HG03571 (cell line): ENCODE measurements around the gene CA12.

Experiments used
- ATAC-seq: cut with Tn5 transposase; IDR thresholded peaks from one replicate; pipeline ENCODE4 v1.9.1; 2021; ENCODE audit not compliant: unreplicated experiment

The CA12 gene

GRCh38 chr15:63402498-63403253 is 21.0 kb upstream of the CA12 start:
- ATAC-seq: no peak

DNA sequence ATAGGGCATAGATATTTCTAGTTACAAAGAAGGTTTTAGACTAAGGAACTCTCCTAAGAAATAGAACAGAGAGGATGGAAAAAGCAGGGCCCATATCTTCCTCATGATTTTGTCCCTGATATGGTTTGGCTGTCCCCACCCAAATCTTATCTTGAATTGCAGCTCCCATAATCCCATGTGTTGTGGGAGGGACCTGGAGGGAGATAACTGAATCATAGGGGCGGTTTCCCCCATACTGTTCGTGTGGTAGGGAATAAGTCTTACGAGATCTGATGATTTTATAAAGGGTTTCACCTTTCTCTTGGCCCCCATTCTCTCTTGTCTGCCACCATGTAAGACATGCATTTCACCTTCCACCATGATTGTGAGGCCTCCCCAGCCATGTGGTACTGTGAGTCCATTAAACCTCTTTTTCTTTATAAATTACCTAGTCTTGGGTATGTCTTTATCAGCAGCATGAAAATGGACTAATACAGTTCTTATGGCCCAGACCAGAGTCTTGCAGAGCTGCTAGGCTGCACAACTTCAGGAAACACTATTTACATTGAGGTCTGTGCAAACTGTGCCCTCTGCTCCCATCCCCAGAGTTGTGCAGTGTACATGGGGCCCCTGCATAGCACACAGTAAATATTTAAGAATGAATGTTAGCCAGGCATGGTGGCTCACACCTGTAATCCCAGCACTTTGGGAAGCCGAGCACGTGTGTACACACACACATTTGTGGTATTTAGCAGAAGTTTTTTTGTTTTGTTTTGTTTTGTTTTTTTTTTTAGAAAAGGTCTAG is 20.3 kb upstream of the CA12 start:
- ATAC-seq: no peak

GRCh38 chr15:63401078-63401477 is 19.4 kb upstream of the CA12 start:
- no peak for ATAC-seq

DNA sequence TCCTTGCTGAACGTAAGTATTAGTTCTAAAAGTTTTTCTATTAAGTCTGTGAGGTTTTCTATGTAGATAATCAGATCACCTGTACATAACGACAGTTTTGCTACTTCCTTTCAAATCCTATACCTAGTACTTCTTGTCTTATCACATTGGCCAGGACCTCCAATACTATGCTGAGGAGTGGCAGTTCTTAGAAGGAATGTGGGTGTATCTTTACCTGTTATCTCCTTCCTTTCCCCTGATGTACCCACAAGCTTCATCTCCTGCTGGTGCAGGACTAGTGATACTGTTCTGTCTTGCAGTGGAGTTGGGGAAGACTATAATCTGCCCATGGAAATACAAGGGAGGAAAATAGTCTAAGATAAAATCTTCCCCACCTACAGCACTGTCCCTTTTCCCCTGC is 16.8 kb upstream of the CA12 start:
- no peak for ATAC-seq

GRCh38 chr15:63396152-63396928 is 14.7 kb upstream of the CA12 start:
- no peak for ATAC-seq

DNA sequence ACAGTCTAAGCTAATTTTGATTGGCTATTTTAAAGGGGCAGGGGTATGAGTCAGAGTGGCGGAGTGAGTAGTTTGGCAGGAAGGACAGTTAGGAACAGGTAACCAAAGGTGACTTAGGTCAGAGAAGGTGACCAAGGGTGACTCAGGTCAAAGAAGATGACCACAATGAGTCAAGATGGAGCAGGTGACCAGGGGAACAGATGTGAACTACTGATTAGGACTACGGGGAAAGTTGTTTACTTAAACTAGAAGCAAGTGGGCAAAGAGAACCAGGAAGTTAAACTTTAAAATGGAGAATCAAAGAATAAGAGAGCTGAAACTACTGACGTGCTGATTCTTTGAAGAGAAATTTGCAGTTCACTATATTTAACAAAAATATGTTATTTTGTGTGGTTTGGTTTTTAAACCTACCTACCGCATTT is 14.1 kb upstream of the CA12 start:
- ATAC-seq: no peak

DNA sequence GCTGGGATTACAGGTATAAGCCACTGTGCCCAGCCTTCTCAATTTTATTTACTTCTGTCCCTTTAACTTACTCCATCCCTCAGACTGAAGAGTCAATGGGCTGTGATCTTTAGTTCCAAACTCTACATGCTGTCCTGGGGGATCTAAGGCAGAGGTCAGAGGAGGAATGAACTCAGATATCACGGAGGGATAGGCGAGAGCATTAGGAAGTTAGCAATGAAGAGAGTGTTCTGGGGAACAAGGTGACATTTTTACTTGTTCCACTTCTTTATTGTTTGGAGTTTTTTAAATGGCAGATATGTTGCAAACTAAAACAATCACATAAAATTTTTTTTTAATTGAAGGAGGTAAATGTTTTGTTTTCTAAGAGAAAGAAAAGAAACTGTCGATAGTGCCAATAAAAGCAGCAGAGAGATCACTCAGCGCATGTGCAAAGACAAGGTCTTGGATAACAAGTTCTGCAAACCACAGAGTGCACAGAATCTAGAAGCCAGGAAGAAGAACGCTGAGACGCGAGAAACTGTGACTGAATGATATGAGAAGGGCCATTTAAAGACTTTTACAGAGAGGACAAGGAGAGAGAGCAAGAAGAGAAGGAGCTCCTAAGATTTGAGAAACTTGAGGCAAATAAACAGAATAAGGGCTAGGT is 10.8 kb upstream of the CA12 start:
- ATAC-seq: no peak

- no peak for ATAC-seq
These were observed 10.2 kb upstream of the CA12 start for GRCh38 chr15:63391669-63392360.

- ATAC-seq: no peak
These were observed 9.0 kb upstream of the CA12 start for GRCh38 chr15:63390689-63391088.

DNA sequence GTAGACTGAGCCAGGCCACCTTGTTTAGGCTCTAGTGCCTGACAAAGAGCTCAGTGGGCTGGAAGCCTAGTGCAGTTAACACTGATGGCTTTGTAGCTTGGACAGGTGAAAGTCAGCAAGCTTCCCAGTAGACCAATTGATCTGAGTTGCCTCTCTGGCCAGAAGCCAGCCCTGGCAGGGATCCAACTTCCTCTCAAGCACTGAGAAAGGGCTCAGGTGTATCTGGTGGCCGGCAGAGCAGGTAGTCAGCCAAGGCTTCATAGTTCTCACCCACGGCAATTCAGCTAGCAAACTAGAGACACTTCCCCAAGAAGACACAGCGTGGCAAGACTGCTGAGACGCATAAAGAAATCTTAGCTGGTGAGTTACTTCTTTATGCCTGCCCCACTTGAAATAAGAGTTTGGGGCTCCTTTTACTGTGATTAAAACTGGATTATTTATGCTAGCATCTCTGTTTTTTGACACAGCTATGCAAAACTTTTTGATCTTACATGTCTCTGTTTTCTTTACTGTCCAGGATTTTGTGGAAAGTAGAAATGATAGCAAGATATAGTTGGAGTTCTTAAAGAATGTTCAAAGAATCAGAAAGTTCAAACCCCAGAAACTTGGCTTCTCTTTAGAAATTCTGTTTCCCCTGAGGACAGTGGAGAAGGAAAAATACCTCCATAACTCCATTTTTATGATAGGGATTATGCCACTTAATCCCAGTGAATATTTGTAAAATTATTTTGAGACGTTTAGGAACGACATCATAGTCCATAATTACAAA is 8.4 kb upstream of the CA12 start:
- ATAC-seq: no peak

GRCh38 chr15:63388511-63388910 is 6.9 kb upstream of the CA12 start:
- no peak for ATAC-seq

DNA sequence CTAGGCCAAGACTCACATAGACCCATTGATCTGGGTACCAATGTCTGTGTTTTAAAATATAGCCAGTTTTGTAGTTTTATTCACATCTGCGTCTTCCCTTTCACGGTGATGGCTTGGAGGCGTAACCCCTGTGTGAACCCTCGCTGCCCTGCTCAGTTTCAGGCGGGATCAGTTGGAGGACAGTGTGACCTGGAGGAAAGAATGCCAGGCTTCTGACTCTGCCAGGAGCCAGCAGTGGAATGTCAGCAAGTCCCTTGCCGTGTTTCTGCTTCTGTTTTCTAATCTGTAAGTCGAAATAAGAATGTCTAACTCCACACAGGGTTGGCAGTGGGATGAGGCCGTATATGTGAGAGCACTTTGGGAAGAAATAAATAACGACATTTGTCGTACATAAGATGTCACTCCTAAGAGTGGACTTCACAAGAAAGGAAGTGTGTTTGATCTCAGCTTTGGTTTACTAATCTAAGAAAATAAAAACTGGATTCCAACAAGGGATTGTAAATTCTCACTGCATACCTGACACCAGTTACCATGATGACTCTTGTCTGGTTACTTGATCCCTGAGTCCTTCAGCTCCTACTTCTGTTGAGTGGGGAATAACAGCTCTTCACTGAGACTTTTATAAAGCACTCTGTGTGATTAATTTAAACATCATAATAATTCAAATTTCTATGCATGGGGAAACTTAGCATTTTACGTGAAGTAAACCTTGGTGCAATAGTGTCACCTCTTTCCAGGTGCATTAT is 6.3 kb upstream of the CA12 start:
- no peak for ATAC-seq

DNA sequence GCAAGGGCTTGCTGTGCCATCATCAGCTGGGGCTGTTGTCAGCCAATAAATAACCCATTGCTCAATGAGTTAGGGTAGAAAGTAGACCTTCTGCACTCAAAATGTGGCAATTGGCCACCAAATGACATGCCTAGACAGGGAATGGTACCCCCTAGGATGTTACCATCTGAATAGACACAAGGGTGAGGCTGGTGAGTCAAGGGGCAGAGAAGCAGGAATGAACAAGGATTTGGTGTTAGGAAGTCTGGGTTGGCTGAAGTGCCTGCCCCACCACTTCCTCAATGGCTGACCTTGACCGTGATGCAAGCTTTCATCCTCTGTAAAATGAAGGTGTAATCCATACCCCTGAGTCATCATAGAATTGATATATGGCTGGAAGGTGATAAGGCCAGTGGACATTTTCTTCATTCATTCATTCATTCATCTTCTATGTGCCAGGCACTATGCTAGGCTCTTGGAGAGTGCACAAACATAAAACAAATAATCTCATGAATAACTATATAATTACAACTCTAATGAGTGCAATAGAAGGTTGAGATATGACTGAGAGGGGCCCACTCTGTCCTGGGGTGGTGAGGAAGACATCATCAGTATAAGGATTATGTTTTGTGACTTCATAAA is 4.4 kb upstream of the CA12 start:
- no peak for ATAC-seq

DNA sequence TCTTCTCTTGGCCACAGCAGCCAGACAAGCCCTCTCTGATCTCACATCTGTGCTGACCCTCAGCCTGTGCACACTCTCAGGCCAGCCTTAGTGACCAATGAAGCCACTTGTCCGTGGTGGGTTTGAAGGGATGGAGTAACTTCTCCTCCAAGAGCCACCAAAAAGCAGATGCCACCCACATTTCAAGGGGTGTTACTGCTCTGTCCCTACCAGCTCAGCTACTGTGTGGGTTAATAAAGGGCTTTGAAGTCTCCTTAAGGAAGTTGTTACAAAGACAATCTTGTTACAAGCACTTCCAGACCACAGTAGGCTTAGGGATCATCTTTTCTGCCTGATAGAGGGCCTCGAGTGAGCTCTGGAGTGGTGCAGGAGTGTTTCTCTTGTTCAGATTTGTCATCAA is 3.3 kb upstream of the CA12 start:
- no peak for ATAC-seq

GRCh38 chr15:63382966-63383710 is 1.5 kb upstream of the CA12 start:
- no peak for ATAC-seq

GRCh38 chr15:63380808-63381282 is 801 bp downstream of the CA12 start:
- no peak for ATAC-seq

- ATAC-seq: no peak
These were observed 1.4 kb downstream of the CA12 start for GRCh38 chr15:63380151-63380807.
